Keratinocyte (primary cell): ENCODE data around the gene SPATA45. TPM values are rescaled to one million over a fixed set of nuclear protein-coding genes. Genes with fewer than 3 reads are reported as not detected.

Source experiments
- DNase-seq: peaks from one replicate; pipeline ENCODE4 v3.0.0-alpha.2; 2011; ENCODE audit warnings: low read depth, missing footprints, low spot score
- FAIRE-seq: peaks from 2 replicates; lab custom pipeline; 2011; peaks lifted over from hg19 to GRCh38; lab: Jason Lieb, UNC
- H2AFZ ChIP-seq: 2 replicates; pipeline ENCODE4 v1.6.0; 2012; ENCODE audit warnings: low read length, control low read depth, inconsistent platforms; ENCODE audit not compliant: control insufficient read depth
- H3K27ac ChIP-seq: 2 replicates; pipeline ENCODE4 v1.5.1; 2011; ENCODE audit warnings: low read length; ENCODE audit not compliant: control insufficient read depth, insufficient read depth
- H3K27me3 ChIP-seq: 3 replicates; pipeline ENCODE4 v1.6.0; 2011; ENCODE audit warnings: low read length; ENCODE audit not compliant: control insufficient read depth, insufficient read depth; ENCODE audit errors: extremely low read depth
- H3K36me3 ChIP-seq, 2 experiments: 2 replicates in 1 of 2; 3 replicates in 1 of 2; pipeline ENCODE4 v1.5.1; 2011; ENCODE audit warnings: low read length in 2 of 2, mild to moderate bottlenecking in 1 of 2; ENCODE audit not compliant: control insufficient read depth in 2 of 2, insufficient read depth in 2 of 2; ENCODE audit errors: extremely low read depth in 1 of 2
- H3K4me1 ChIP-seq: 3 replicates; pipeline ENCODE4 v1.5.1; 2011; ENCODE audit warnings: low read length; ENCODE audit not compliant: control insufficient read depth, insufficient read depth; ENCODE audit errors: extremely low read depth
- H3K4me2 ChIP-seq: 3 replicates; pipeline ENCODE4 v1.6.0; 2011; ENCODE audit warnings: low read depth, low read length; ENCODE audit not compliant: control insufficient read depth, insufficient read depth; ENCODE audit errors: extremely low read depth
- H3K4me3 ChIP-seq, 3 experiments: fragments of 200-600 bp in 1 of 3; sonication (generic) in 1 of 3; 2 replicates in 2 of 3; 3 replicates in 1 of 3; pipeline ENCODE4 v1.5.1; 2011 to 2016; ENCODE audit warnings: low read length in 3 of 3, mild to moderate bottlenecking in 3 of 3, control low read depth in 2 of 3, inconsistent platforms in 1 of 3, low read depth in 1 of 3, mixed read lengths in 1 of 3, mixed run types in 1 of 3, moderate library complexity in 1 of 3; ENCODE audit not compliant: control insufficient read depth in 2 of 3, insufficient read depth in 2 of 3; ENCODE audit errors: extremely low read depth in 1 of 3
- H3K79me2 ChIP-seq: 2 replicates; pipeline ENCODE4 v1.6.0; 2012; ENCODE audit warnings: low read length; ENCODE audit not compliant: control insufficient read depth, insufficient read depth
- H3K9ac ChIP-seq: 3 replicates; pipeline ENCODE4 v1.6.0; 2011; ENCODE audit warnings: low read length; ENCODE audit not compliant: control insufficient read depth, insufficient read depth; ENCODE audit errors: extremely low read depth
- H3K9me1 ChIP-seq: 3 replicates; pipeline ENCODE4 v1.6.0; 2011; ENCODE audit warnings: low read length; ENCODE audit not compliant: control insufficient read depth, insufficient read depth; ENCODE audit errors: extremely low read depth
- H3K9me3 ChIP-seq: 2 replicates; pipeline ENCODE4 v1.5.1; 2012; ENCODE audit warnings: low read depth, low read length; ENCODE audit not compliant: control insufficient read depth
- H4K20me1 ChIP-seq: 3 replicates; pipeline ENCODE4 v1.6.0; 2011; ENCODE audit warnings: low read length; ENCODE audit not compliant: control insufficient read depth, insufficient read depth; ENCODE audit errors: extremely low read depth
- CTCF ChIP-seq, 3 experiments: IDR thresholded peaks in 1 of 3; conservative IDR thresholded peaks in 1 of 3; optimal IDR thresholded peaks in 1 of 3; 2 replicates in 2 of 3; 3 replicates in 1 of 3; pipeline versions ENCODE3 to v1.5.1; 2011; ENCODE audit warnings: low read length in 3 of 3, mild to moderate bottlenecking in 3 of 3, moderate library complexity in 2 of 3, control low read depth in 1 of 3, inconsistent platforms in 1 of 3; ENCODE audit not compliant: insufficient read depth in 2 of 3; ENCODE audit errors: extremely low read depth in 1 of 3
- EZH2 ChIP-seq: IDR thresholded peaks from one replicate; pipeline ENCODE4 v1.6.1; 2012; ENCODE audit warnings: inconsistent platforms, mild to moderate bottlenecking, low read length, moderate library complexity
- dilution Hi-C: fragments of 300-500 bp; cut with MboI; formaldehyde crosslinking; loops from one replicate; pipeline ENCODE4 v1.7.0; 2020; ENCODE audit warnings: low sequenced_read_pairs; ENCODE audit not compliant: extremely low pct_ligation_motif_present
- polyA plus RNA-seq, 5 experiments: library from polyadenylated mRNA; depleted of rRNA in 3 of 5; stranded (reverse) in 3 of 5; stranded (forward) in 1 of 5; unstranded in 1 of 5; fragments of >200 nt; gene quantifications; 1 replicate in 1 of 5; 2 replicates in 3 of 5; 3 replicates in 1 of 5; pipeline versions ENCODE4 v1.2.1 to v1.2.3, GENCODE V29; 2011 to 2012; ENCODE audit warnings: missing spikeins in 2 of 5, low read depth in 1 of 5, low replicate concordance in 1 of 5

The SPATA45 gene
- polyA plus RNA-seq, 1 donor (not counting 4 experiments of a cell fraction or from before 2014, with no cell fraction given) = not detected

GRCh38 chr1:212805767-212806166 lies 41.7 kb downstream of the SPATA45 start:
- FAIRE-seq (no peak), DNase-seq (no peak)
- dilution Hi-C loops = no loop called here
- TF ChIP-seq EZH2 (no peak), CTCF (optimal IDR thresholded peaks at IDR 0.05 in 1 of 3, IDR thresholded peaks at IDR 0.05 in 1 of 3, conservative IDR thresholded peaks at IDR 0.05 in 1 of 3; ENCODE audit: extremely low read depth in 1 of 3, insufficient read depth in 2 of 3, low read length in 3 of 3) (no peak)
- Histone ChIP-seq H3K4me2 (no peak overlapping the region), H3K9ac (no peak overlapping the region), H3K4me3 (no peak overlapping the region), H3K9me3 (no peaks in the 10 kb centered on the region), H3K79me2 (no peaks in the 10 kb centered on the region), H2AFZ (no peak overlapping the region), H3K27me3 (no peaks in the 10 kb centered on the region), H3K36me3 (no peaks in the 10 kb centered on the region), H3K4me1 (no peaks in the 10 kb centered on the region), H3K9me1 (no peaks in the 10 kb centered on the region), H4K20me1 (no peaks in the 10 kb centered on the region), H3K27ac (no peak overlapping the region)

GRCh38 chr1:212797681-212798080 lies 49.8 kb downstream of the SPATA45 start:
- Histone ChIP-seq H3K4me1 (peaks cover 2% of the 10 kb centered on the region), H3K79me2 (no peaks in the 10 kb centered on the region), H4K20me1 (no peaks in the 10 kb centered on the region), H3K9me1 (no peaks in the 10 kb centered on the region), H2AFZ (no peak overlapping the region), H3K4me2 (no peak overlapping the region), H3K9me3 (no peaks in the 10 kb centered on the region), H3K9ac (no peak overlapping the region), H3K4me3 (no peak overlapping the region), H3K36me3 (peaks cover 0 to 7% of the 10 kb centered on the region in 2 experiments), H3K27me3 (no peaks in the 10 kb centered on the region), H3K27ac (no peak overlapping the region)
- dilution Hi-C loops = no loop called here
- FAIRE-seq (no peak), DNase-seq (no peak)
- no peak for TF ChIP-seq CTCF (optimal IDR thresholded peaks at IDR 0.05 in 1 of 3, IDR thresholded peaks at IDR 0.05 in 1 of 3, conservative IDR thresholded peaks at IDR 0.05 in 1 of 3; ENCODE audit: extremely low read depth in 1 of 3, insufficient read depth in 2 of 3, low read length in 3 of 3)
- no peak for TF ChIP-seq EZH2
